ACHN (cell line): Measurements from ENCODE around the gene SLIRP.
A peak's percentile ranks its signal among the peaks of the same experiment; 100 is the strongest.
"Not testable (repeated sequence)": the region's sequence is repeated elsewhere in the genome, so short reads cannot be mapped to it uniquely, and the experiment has no call there.

Source experiments
- DNase-seq: peaks from one replicate; pipeline ENCODE4 v3.0.0-alpha.2; 2015
- in situ Hi-C: cut with HindIII; loops from 2 replicates; pipeline ENCODE4 v1.10.0; 2017; ENCODE audit warnings: low sequenced_read_pairs, low pct_ligation_motif_present, low pct_unique_long_range_greater_than_20kb

The SLIRP gene

DNA sequence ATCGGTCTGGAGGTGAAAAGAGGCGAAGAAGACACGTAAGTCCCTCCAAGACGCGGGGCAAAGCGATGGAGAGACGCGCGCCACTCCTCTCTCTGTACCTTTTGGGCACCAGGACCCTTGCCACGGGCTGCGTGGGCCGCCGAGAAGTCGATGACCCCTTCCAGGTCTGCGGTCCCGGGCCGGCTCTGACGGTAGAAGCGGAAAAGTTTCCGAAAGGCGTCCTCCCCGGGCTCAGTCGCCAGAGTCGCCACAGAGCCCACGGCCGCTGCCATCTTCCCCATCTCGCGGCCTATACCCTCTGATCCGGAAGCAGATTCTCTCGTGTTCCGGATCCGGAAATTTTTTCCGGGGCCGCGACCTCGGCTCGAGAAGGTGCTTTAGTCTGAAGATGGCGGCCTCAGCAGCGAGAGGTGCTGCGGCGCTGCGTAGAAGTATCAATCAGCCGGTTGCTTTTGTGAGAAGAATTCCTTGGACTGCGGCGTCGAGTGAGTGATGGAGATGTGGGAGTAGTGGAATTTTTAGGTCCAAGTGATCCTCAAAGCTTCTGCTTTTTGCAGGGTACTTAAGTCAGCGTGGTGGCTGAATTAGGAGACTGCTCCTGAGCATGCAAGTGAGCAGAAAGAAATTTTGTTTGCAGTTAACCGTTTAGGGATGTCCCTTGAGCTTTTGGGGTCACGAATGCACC, at the start of gene SLIRP, which contains the start of gene ALKBH1:
SLIRP (plus strand) TSS at position 380 of the 685 bp plus-strand sequence; CDS start at position 389, 9 bp downstream.
ALKBH1 (minus strand) TSS at position 300 of the 685 bp plus-strand sequence; CDS start at position 281, 19 bp downstream.
- in situ Hi-C loops = no loop called here
- DNase-seq = peak; percentile 84

- in situ Hi-C loops = no loop called here
- no peak for DNase-seq
Measured at GRCh38 chr14:77659831-77660230, 48.1 kb upstream of the SLIRP start.

DNA sequence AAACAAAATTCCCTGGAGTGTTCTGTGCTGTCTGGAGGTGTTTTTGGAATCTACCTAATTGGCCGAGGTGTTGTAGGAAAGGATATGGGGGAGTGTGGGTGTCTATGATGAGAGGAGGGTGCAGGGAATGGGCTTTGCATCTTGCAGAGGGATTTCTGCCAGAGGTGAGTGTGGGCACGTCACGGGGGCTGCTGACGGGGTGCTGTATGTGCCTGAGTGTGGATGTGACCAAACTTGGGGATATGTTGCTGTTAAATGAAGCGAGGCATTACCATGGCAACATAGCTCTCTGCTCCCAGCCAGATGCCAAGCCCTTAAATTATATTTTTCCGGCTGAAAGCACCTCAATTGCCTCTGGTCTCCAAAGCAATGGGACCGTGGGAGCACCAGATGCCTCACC, 47.1 kb upstream of the SLIRP start:
- in situ Hi-C loops = no loop called here
- DNase-seq = peak; percentile 6

DNA sequence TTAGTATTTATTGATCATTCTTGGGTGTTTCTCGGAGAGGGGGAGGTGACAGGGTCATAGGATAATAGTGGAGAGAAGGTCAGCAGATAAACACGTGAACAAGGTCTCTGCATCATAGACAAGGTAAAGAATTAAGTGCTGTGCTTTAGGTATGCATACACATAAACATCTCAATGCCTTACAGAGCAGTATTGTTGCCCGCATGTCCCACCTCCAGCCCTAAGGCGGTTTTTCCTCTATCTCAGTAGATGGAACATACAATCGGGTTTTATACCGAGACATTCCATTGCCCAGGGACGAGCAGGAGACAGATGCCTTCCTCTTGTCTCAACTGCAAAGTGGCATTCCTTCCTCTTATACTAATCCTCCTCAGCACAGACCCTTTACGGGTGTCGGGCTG, 46.3 kb upstream of the SLIRP start:
- in situ Hi-C loops, DNase-seq: not testable (repeated sequence)

- in situ Hi-C loops = no loop called here
- no peak for DNase-seq
Measured at GRCh38 chr14:77663293-77663692, 44.6 kb upstream of the SLIRP start.

DNA sequence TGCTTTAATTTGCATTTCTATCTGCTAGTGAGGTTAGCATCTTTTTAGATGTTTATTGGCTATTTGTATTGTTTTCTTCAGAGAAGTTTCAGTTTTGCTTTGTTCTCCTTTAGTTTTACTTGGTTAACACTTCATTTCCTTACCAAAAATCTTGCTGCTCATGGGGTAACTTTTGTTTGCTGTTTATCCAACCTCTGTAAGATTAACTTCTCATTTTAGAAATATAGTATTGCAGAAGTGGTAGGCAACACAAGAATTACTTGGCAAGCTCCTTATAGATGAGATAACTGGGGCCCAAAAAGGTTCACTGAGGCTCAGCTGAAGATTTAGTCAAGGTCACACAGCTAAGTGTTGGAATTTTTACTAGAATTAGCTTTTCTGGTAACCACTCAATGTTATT, 40.6 kb upstream of the SLIRP start:
- in situ Hi-C loops = no loop called here
- no peak for DNase-seq

DNA sequence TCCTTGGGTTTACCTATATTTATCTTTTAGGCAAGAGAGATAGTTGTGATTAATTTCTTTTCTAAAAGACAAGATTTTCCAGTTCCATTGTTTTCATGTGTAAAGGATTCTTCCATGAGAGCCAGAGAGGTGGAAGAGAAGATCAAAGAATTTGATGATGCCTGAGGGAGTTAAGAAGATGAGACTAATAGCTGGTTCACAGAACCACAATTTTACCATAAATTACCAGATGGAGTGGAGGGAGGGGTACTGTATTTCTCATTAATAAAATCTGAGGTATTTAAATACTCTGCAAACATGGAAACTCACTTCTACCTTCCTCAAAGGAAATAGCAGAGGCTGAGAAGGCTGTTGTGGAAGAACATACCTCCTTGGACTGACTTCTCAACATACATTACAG, 34.7 kb upstream of the SLIRP start:
- in situ Hi-C loops = no loop called here
- DNase-seq = no peak

DNA sequence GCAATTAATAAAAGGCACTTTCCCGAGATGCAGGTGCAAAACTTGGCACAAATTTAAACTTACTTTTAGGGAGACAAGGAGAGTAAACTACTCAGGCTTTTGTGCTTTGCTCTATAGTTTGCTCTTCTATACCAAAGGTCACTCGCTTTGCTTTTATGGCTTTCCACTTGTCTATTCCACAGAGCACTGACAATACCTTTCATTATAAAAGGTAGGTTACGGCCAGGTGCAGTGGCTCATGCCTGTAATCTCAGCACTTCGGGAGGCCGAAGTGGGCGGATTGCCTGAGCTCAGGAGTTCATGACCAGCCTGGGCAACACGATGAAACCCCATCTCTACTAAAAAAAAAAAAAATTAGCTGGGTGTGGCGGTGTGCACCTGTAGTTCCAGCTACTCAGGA, 33.0 kb upstream of the SLIRP start:
- in situ Hi-C loops = no loop called here
- DNase-seq = no peak

GRCh38 chr14:77681196-77682157, 26.4 kb upstream of the SLIRP start:
- no peak for DNase-seq

GRCh38 chr14:77682158-77682553, 25.7 kb upstream of the SLIRP start:
- in situ Hi-C loops = no loop called here
- no peak for DNase-seq

More at GRCh38 chr14:77681196-77682157, 26.4 kb upstream of the SLIRP start:
- in situ Hi-C loops = no loop called here

GRCh38 chr14:77691259-77691658, 16.6 kb upstream of the SLIRP start:
- in situ Hi-C loops = no loop called here
- DNase-seq = no peak

DNA sequence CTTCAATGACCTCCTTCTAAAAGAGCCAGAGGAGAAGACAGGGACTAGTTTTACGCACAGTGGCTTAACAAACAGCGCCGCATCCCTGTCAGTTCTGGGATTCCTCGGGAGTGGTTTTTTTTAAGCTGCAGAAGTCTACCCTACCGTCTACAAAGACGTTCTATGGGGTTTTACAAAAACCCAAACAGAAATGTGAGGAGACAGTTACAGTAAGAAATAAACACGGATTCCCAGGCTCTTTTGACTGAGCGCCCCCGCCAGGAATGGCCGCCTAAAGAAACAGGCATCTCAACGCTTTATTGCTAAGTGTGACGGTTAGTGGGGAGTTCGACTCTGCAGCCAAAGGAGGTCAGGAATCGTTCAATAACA, 564 bp upstream of the SLIRP start:
- in situ Hi-C loops = no loop called here
- DNase-seq = peak; percentile 48

DNA sequence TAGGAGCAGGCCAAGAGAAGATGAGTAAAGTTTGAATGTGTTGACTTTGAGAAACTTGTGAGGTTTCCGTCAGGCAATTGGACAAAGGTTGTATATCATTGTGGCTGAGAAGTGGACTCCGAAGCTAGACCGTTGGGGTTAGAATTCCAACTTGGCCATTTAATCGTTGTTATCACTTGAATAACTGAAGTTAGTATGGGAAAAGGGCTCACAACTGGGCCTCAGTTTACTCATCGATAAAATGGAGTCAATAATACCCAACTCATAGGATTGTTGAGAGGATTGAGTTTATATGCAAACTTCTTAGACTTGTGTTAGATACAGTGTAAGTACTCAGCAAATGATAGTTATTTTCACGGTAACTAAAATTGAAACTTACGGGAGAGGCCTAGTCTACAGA, 846 bp downstream of the SLIRP start:
- in situ Hi-C loops = no loop called here

DNA sequence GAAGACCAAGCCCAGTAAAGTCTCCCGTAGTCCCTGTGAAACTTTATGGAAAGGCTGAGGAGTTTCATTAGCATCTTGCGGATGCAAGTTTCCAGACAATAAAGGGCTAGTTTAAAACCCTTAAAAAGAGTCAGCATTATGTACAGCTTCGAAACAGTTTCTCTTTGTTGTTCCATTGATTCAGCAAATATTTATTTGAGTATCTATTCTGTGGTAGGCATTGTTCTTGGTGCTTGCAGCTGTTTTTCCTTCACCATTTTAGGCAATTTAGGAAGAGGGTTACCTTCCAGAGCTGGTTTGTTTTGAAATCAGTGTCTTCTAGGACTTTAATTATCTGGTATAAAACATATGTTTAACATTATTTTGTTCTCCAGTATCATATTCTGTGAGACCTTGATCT, 1.5 kb downstream of the SLIRP start:
- in situ Hi-C loops = no loop called here

More for the DNA sequence above, 846 bp downstream of the SLIRP start:
- DNase-seq = no peak

DNA sequence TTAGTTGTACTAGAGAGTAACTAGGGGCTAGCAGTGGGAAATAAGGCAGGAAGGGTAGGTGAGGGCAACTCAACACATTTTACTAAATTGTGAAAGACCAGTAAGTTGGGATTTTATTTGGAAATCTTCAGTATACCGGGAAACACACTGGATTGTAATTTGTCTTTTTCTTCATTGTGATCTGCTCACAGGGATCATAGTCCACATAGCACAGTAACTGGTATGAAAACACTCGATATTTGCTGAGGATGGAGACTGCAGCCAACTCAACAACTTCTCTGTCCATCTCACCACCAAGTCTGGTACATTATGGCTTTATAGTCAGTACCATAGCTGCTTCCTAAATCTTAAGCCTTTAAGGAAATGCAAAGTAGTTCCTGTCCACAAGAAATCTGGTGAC, 2.5 kb downstream of the SLIRP start:
- in situ Hi-C loops = no loop called here
- DNase-seq = no peak

More for the DNA sequence above, 1.5 kb downstream of the SLIRP start:
- no peak for DNase-seq

DNA sequence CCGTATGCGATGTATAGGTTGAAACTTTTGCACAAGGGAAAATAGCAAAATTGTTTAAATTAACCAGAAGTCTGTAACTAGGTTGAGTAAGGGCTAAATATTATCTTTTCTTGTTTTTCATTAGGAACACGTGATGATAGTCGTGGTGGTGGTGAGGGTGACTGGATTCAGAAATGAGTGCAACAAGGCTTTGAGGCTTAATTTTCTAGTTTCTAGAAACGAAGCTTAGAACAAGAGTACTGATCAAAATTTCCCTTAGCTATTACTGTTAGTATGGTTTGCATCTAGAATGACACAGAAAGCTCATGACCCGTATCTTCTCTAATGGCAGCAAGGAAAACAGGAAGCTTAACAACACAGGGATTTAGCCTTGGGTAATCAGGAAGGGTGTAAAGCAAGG, 7.0 kb downstream of the SLIRP start:
- DNase-seq = no peak
- in situ Hi-C loops = no loop called here

DNA sequence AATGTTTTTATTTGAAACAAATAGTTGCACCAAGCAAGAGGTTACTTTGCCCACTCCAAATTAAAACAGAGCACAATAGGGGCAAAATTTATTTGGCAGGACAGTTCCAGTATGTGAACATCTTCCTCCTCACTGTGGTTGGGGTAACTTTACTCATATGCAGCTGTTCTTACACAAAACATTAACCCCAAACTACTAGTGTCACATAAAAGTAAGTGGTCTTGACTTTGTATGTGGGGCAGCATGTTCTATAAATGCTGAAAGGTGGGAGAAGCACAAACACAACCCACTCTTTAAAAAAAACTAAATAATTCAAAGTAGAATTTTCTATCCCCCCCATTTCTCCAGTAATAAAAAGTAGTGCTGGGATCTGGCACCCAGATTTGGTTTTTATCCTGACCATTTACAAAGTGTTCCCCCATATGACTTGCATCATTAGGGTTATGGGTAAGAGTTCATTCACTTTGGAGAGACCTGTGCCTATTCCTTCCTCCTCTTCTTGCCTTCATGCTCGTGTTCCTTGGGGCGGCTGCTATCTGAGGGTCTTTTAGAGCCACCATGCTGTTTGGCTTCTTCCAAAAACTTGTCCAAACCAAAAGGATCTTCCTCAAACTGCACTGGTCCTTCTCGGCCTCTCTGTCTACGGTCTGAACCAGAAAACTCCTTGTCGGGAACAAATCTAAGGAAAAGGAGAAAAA, 9.9 kb downstream of the SLIRP start:
- no peak for DNase-seq
- in situ Hi-C loops = no loop called here

DNA sequence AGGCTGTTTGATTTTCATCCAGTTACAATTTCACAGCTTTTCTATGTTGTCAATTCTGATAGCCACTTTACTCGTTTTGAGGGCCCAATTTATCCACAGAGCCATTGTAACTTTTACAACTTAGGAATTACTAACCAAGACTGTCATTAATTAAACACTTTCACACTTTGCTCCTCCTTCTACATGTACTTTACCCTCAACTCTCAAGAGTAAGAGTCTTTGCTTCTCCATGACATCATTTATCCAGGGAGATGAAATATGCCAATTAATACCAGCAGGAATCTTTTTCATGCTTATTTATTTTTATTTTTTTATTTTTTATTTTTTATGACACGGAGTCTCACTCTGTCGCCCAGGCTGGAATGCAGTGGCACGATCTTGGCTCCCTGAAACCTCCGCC, 13.5 kb downstream of the SLIRP start:
- DNase-seq = no peak
- in situ Hi-C loops = no loop called here

GRCh38 chr14:77722301-77722700, 14.4 kb downstream of the SLIRP start:
- in situ Hi-C loops = no loop called here

More at GRCh38 chr14:77722301-77722700, 14.4 kb downstream of the SLIRP start:
- no peak for DNase-seq
